Stimulated activated CD4-positive, alpha-beta T cell treated with anti-CD3 and anti-CD28 coated beads, Interleukin-12 subunit alpha, Interleukin-12 subunit beta, amount 100 ng/mL, for 24 hours (primary cell): ENCODE measurements around the gene PPP4R1.

Experiments used
- DNase-seq, 2 experiments: peaks; one replicate each; pipeline ENCODE4 v3.0.0-alpha.2; 2020; ENCODE audit warnings: low read depth in 2 of 2

Gene PPP4R1

DNA sequence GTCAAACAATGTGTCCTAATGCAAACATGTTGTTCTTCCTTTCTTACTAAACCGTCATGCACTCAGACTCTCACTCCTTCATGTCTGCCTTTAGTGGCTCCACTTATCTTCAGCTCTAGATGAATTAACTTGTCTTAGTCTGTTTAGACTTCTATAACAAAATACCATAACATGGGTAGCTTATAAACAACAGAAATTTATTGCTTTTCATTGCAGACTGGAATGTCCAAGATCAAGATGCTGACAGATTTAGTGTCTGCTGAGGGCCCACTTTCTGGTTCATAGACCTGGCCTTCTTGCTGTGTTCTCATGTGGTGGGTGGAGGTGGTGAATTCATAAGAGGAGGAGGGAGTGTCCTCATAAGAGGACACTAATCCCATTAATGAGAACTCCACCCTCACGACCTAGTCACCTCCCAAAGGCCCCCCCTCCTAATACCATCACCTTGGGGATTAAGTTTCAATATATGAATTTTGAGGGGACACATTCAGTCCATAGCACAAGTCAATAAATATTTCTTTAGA, 106.7 kb downstream of the PPP4R1 start:
- DNase-seq = no peak

- no peak for DNase-seq
Measured at GRCh38 chr18:9506046-9506792, 108.1 kb downstream of the PPP4R1 start.
